SK-N-MC (cell line): ENCODE results near the gene TTLL11.

Experiments used
- EZH2 ChIP-seq: fragments of 200-600 bp; sonication (generic); IDR thresholded peaks from one replicate; pipeline ENCODE4 v1.6.1; 2017; ENCODE audit warnings: antibody characterized with exemption
- FOXP2 ChIP-seq: optimal IDR thresholded peaks from 2 replicates; pipeline ENCODE3; 2011; ENCODE audit warnings: mild to moderate bottlenecking, moderate library complexity; ENCODE audit not compliant: insufficient read depth; ENCODE audit errors: extremely low read length, control extremely low read depth
- POLR2AphosphoS5 ChIP-seq: IDR thresholded peaks from 2 replicates; pipeline ENCODE4 v1.6.1; 2012; ENCODE audit warnings: mild to moderate bottlenecking, low read depth, low read length, borderline replicate concordance

DNA sequence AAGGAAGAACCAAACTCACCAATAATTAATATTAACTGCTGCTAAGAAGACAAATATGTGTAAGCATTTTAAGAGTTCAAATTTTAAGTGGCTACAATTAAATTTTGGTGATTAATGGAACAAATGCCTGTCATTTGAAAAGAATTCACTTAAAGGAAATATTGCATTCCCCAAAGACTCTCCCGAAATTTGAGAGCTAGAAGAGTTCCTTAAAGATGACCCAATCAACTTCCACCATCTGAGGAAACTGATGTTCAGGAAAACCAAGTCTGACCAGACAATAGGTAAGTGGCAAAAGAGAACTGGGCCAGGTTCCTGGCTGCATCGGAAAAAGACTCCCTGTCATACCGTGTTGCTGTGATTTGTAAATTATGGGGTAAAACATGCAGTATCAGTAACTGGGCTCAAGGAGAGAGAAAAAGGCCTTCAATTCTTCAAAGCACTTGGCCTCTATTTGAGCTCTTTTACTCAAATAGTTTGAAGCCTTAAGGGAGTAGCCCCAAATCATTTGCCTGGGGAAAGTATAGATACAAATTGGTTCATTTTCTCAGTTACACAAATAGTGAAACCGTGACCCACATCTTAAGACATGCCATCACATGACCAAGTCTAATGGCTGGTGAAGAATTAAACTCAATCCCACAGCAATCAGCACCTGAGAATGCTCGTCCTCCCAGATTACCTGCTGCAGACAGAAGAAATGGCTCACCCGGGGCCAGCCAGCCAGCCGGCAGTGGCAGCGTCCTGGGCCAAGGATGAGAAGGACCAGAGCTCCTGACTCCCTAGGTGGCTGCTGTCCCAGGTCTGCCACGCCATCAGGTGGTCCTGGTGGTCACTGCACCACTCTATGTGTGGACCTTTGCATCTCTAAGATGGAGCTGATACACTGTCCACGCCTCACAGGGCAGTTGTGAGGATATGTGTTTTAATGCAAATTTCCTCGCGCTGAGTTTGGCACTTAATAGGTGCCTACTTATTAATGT is 162.9 kb downstream of the TTLL11 start:
- TF ChIP-seq EZH2 (no peak), POLR2AphosphoS5 (no peak), FOXP2 (no peak)
